Thoracic aorta (tissue), 2 donors: ENCODE results near the gene RFTN1. TPM values are rescaled to one million over a fixed set of nuclear protein-coding genes. Genes with fewer than 3 reads are reported as not detected.
A peak's percentile ranks its signal among the peaks of the same experiment; 100 is the strongest.

ENCODE experiments used
- ATAC-seq: fragments of 150-250 bp; one replicate; pipeline ENCODE4 v1.8.0; 2017; ENCODE audit warnings: low read depth; ENCODE audit not compliant: insufficient number of reproducible peaks, low FRiP score
- DNase-seq: peaks from one replicate; pipeline ENCODE4 v3.0.0-alpha.2; 2020; ENCODE audit warnings: low spot score
- H3K27ac ChIP-seq, 2 donors: fragments of 200-600 bp; sonication (generic); 1 replicate in 1 of 2; 2 replicates in 1 of 2; pipeline ENCODE4 v1.5.1; 2016; ENCODE audit warnings: mild to moderate bottlenecking in 2 of 2, moderate library complexity in 2 of 2
- H3K27me3 ChIP-seq: fragments of 200-600 bp; sonication (generic); replicated peaks from 2 replicates; pipeline ENCODE4 v1.6.0; 2016; ENCODE audit warnings: mild to moderate bottlenecking; ENCODE audit not compliant: insufficient read depth
- H3K36me3 ChIP-seq: fragments of 200-600 bp; sonication (generic); one replicate; pipeline ENCODE4 v1.5.1; 2016
- H3K4me1 ChIP-seq, 2 donors: fragments of 200-600 bp; sonication (generic); 1 replicate in 1 of 2; 2 replicates in 1 of 2; pipeline versions ENCODE4 v1.5.1 to v1.6.0; 2016; ENCODE audit warnings: low read depth in 2 of 2, mild to moderate bottlenecking in 1 of 2; ENCODE audit not compliant: control insufficient read depth in 1 of 2
- H3K4me3 ChIP-seq: fragments of 200-600 bp; sonication (generic); 2 replicates; pipeline ENCODE4 v1.5.1; 2016; ENCODE audit warnings: mild to moderate bottlenecking
- H3K9me3 ChIP-seq: fragments of 200-600 bp; sonication (generic); 2 replicates; pipeline ENCODE4 v1.5.1; 2016
- total RNA-seq, 2 donors: library from RNA; depleted of rRNA; stranded (reverse); fragments of >200 nt; gene quantifications; one replicate each; pipeline versions ENCODE4 v1.1.0 to v1.2.3, GENCODE V29; 2016
- TF ChIP-seq, protein P1 (sequence below): fragments of 200-600 bp; sonication (generic); IDR thresholded peaks from one replicate; pipeline ENCODE4 v1.5.1; 2019; ENCODE audit warnings: antibody characterized with exemption

Gene RFTN1
- total RNA-seq, 2 donors from 2014 or later: 69.7 to 108 TPM

DNA sequence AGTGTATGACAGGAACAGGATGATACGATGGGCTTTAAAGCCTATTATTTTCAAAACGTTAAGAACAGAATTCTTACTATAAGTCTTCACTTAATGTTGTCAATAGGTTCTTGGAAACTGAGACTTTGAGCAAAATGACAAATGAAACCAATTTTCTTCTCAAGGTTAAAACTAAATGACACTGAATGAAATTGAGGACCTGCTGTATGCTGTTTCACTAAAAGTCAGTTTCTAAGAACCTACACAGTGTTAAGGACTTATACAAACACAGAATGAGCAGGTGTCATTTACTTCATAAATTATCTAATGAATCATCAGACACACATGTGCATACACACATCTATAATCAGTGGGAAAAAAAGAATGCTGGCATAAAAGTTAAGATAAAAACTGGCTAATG lies 106.9 kb downstream of the RFTN1 start:
- Histone ChIP-seq H3K4me3 (no peak overlapping the region), H3K9me3 (no peaks in the 10 kb centered on the region), H3K4me1 (no peaks in the 10 kb centered on the region), H3K36me3 (no peaks in the 10 kb centered on the region), H3K27me3 (no peaks in the 10 kb centered on the region), H3K27ac (no peak overlapping the region)
- TF ChIP-seq, protein P1, sequence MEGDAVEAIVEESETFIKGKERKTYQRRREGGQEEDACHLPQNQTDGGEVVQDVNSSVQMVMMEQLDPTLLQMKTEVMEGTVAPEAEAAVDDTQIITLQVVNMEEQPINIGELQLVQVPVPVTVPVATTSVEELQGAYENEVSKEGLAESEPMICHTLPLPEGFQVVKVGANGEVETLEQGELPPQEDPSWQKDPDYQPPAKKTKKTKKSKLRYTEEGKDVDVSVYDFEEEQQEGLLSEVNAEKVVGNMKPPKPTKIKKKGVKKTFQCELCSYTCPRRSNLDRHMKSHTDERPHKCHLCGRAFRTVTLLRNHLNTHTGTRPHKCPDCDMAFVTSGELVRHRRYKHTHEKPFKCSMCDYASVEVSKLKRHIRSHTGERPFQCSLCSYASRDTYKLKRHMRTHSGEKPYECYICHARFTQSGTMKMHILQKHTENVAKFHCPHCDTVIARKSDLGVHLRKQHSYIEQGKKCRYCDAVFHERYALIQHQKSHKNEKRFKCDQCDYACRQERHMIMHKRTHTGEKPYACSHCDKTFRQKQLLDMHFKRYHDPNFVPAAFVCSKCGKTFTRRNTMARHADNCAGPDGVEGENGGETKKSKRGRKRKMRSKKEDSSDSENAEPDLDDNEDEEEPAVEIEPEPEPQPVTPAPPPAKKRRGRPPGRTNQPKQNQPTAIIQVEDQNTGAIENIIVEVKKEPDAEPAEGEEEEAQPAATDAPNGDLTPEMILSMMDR: no peak
- no peak for ATAC-seq
- no peak for DNase-seq

DNA sequence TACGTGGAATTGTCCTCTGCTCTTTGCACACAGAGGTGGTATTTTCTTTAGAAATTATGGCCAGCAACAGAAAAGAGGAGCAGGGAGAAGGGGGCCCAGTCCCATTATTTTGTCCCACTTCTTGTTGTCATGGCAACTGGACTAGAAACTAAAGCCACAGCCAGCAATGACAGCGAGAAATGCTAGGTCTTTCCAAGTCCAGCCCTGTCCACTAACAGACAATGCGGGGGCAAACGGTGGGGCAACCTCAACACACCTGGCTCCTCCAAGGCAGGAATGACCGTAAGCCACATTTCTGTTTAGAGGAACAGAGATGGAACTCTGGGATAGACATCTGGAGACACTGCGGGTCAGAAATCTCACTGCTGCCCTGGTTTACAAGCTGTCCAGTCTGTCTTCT lies 107.3 kb downstream of the RFTN1 start:
- Histone ChIP-seq H3K27ac (no peak overlapping the region), H3K36me3 (no peaks in the 10 kb centered on the region), H3K9me3 (no peaks in the 10 kb centered on the region), H3K27me3 (no peaks in the 10 kb centered on the region), H3K4me3 (no peak overlapping the region), H3K4me1 (no peaks in the 10 kb centered on the region)
- TF ChIP-seq, protein P1: no peak
- no peak for DNase-seq
- no peak for ATAC-seq

DNA sequence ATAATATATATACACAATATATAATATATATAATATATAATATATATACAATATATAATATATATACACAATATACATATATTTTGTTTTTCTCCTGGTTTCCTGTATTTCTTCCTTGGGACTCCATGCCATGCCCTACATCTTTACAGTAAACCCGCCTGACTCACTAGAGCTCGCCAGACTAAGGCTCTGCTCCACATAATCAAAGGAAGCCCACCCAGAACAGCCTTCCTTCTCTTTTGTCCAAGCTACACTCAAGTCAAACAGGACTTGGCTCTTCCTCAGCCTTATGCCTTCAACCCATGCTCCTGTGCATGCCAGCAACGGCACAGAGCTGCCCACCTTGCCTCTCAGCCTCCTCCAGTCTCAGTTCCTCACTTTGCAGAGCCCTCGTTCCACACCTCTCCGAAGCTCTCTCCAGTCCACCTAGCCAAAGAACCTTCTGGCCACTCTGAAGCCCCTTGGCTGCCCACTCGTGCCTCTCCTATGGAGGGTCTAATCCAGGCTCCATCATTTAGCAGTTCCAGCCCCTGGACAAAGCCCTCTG lies 109.1 kb downstream of the RFTN1 start:
- Histone ChIP-seq H3K9me3 (no peaks in the 10 kb centered on the region), H3K27me3 (no peaks in the 10 kb centered on the region), H3K4me1 (peaks cover 13 to 15% of the 10 kb centered on the region in 2 donors), H3K27ac (peak overlapping the region in 1 of 2 donors; percentile 19), H3K36me3 (no peaks in the 10 kb centered on the region), H3K4me3 (no peak overlapping the region)
- TF ChIP-seq, protein P1: no peak
- ATAC-seq: no peak
- DNase-seq: no peak

DNA sequence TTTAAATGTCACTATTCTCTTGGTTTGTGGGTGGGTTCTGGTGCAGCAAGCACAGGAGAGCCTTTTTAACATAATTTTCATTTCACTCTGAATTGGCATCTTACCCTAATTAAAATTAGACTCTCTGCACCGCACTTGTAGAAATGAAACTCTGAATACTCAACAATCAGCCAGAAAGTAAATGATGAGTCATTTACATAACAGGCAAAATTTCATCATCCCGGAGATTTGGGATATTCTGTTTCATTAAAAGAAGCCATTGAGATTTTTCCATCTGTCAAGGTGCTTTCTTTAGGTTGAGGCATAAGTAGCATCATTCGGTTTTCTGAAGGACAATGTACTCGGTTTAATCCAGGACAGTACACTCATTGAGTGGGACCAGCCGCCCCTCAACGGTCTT lies 111.0 kb downstream of the RFTN1 start:
- no peaks in the 10 kb centered on the region for H3K9me3 ChIP-seq
- no peak for DNase-seq
- no peak overlapping the region for H3K27ac ChIP-seq
- TF ChIP-seq, protein P1: no peak
- no peak overlapping the region for H3K4me3 ChIP-seq
- H3K27me3 ChIP-seq: no peaks in the 10 kb centered on the region
- peaks cover 16 to 18% of the 10 kb centered on the region in 2 donors for H3K4me1 ChIP-seq
- no peaks in the 10 kb centered on the region for H3K36me3 ChIP-seq
- ATAC-seq: no peak

DNA sequence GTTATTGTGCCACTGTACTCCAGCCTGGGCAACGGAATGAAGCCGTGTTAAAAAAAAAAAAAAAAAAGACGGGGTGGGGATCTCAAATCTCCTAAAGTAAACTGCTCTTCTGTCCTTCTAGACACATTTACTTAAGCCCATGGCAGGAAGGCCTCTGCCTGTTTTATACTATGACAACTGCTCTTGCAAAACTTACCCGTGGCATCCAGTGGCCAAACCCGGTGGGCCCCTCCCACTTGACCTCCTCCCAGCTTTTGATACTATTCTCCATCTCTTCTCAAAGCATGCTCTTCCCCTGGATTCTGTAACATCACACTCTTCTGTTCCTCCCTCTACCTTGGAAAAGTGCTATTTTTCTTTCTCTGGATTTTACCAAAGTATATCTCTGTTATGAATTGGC lies 112.2 kb downstream of the RFTN1 start:
- Histone ChIP-seq H3K9me3 (no peaks in the 10 kb centered on the region), H3K27ac (peak overlapping the region in 1 of 2 donors; percentile 17), H3K27me3 (no peaks in the 10 kb centered on the region), H3K4me3 (no peak overlapping the region), H3K4me1 (peaks cover 16 to 18% of the 10 kb centered on the region in 2 donors), H3K36me3 (no peaks in the 10 kb centered on the region)
- DNase-seq (no peak), ATAC-seq (no peak)
- TF ChIP-seq, protein P1: no peak
